PFSK-1 (cell line): ENCODE results near the gene UST.

Experiments used
- FOXP2 ChIP-seq: optimal IDR thresholded peaks from 2 replicates; pipeline ENCODE3; 2011; ENCODE audit warnings: borderline replicate concordance, control low read depth, inconsistent platforms; ENCODE audit not compliant: insufficient read depth; ENCODE audit errors: extremely low read length, extremely low read depth
- POLR2AphosphoS5 ChIP-seq: IDR thresholded peaks from 2 replicates; pipeline ENCODE4 v1.6.1; 2012; ENCODE audit warnings: low read depth, mild to moderate bottlenecking, control low read depth, low read length, moderate library complexity
- SIN3A ChIP-seq: IDR thresholded peaks from 2 replicates; pipeline ENCODE4 v1.6.1; 2012; ENCODE audit warnings: mild to moderate bottlenecking, low read length, moderate library complexity, borderline replicate concordance; ENCODE audit not compliant: insufficient read depth
- TAF1 ChIP-seq: IDR thresholded peaks from 2 replicates; pipeline ENCODE4 v1.6.1; 2012; ENCODE audit warnings: low read length, control low read depth, borderline replicate concordance; ENCODE audit not compliant: insufficient read depth

- TF ChIP-seq POLR2AphosphoS5 (no peak), TAF1 (no peak), FOXP2 (no peak), SIN3A (no peak)
Observed at GRCh38 chr6:148713033-148713738, 33.6 kb upstream of the UST start.
